DMS114 treated with DMSO at 0.1 percent for 48 hours (cell line): Measurements from ENCODE around the gene SLC35B3.
"Not testable (repeated sequence)": the region's sequence is repeated elsewhere in the genome, so short reads cannot be mapped to it uniquely, and the experiment has no call there.

ENCODE experiments used
- DNase-seq: peaks from one replicate; lab custom pipeline; 2025; ENCODE audit not compliant: unreplicated experiment; lab: John Stamatoyannopoulos, UW

The SLC35B3 gene

GRCh38 chr6:8415280-8415679, 20.1 kb downstream of the SLC35B3 start:
- no peak for DNase-seq

- DNase-seq, result no peak
Measured at GRCh38 chr6:8414844-8415243, 20.5 kb downstream of the SLC35B3 start.

DNA sequence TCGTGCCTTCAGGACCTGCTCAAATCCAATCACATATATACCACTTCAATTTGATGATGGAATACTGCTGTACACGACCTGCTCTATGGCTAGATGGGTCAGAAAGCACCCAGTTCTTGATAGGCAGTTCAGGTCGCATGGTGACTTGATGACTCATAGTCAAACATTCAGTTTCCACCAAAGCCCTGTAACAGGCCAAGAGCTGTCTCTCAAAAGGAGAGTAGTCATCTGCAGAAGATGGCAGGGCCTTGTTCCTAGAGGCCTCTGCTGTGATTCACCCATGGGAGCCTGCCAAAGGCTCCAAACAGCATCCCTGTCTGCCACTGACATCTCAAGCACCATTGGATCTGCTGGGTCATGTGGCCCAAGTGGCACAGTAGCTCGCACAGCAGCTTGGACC, 29.4 kb downstream of the SLC35B3 start:
- not testable (repeated sequence) for DNase-seq

DNA sequence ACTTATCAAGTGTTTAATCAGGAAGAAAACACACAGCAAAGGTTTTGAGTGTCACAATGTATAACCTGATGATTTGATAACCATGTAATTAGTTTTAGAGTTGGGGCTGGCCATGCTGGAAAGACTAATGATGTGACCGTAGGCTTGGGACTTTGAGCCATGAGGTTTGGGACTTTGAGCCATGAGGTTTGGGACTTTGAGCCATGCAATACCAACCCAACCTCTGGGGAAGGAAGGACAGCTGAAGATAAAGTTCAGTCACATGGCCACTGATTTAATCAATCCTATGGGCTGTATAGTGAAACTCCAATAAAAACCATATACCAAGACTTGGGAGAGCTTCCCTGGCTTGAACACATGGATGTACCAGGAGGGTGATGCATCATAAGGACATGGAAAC, 32.8 kb downstream of the SLC35B3 start:
- no peak for DNase-seq

GRCh38 chr6:8400663-8401062, 34.7 kb downstream of the SLC35B3 start:
- no peak for DNase-seq

- DNase-seq, result no peak
Measured at GRCh38 chr6:8392569-8392968, 42.8 kb downstream of the SLC35B3 start.

GRCh38 chr6:8391934-8392333, 43.4 kb downstream of the SLC35B3 start:
- DNase-seq, result no peak

DNA sequence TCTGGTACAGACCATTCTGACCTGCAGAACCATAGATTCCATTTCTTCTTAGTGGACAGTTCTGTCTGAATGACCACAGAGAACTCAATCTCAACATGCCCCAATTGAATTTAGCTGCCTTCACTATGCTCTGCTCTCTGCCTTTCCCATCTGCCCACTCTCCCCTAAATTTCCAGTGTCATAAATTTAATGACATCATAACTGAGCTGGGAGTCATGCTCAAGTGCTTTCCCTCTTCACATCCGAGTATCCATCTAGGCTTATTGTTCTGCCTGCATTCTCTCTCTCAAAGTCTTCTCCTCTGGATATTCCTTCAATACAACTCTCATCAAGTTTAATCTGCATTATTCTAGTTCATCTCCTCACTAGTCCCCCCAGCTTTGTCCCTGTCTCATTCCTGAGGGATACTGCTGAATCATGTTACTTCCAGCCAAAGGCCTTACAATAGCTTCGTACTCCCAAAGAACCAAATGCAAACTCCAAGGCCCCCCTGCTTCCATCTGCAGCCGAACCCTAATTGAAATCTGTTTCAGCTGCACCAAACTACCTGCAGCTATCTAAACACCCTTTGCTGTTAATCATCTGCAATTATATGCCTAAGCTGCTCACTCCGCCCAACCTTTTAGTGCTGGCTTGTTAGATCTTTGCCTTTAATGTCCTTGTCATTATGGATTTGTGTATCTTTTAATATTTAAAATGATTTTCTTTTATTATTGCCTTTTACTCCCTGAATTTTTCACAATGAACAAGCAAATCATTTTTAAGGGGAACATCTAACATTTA, 46.1 kb downstream of the SLC35B3 start:
- no peak for DNase-seq

DNA sequence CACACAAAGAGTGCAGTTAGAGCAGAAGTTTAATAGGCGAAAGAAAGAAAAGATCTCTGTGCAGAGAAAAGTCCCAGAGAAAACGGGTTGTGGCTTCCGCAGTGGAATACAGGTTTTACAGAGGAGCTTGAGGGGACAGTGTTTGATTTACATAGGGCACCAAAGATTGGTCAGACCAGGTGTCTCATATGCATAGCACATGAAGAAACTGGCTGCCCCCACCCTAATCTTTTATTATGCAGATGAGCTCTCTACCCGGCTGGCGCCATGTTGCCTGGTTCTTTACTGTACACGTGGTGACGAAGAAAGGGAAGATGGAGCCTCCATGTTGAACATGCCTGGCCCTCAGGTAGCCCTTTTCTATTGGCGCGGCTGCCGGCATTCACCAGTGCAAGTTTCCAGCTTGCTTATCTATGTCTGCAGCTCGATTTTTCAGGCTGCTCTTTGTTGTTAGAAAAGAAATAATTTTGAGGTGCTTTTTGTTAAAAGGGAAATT, 47.4 kb downstream of the SLC35B3 start:
- DNase-seq, result no peak

- DNase-seq, result no peak
Measured at GRCh38 chr6:8383584-8383983, 51.8 kb downstream of the SLC35B3 start.

- no peak for DNase-seq
Measured at GRCh38 chr6:8382434-8382833, 52.9 kb downstream of the SLC35B3 start.

DNA sequence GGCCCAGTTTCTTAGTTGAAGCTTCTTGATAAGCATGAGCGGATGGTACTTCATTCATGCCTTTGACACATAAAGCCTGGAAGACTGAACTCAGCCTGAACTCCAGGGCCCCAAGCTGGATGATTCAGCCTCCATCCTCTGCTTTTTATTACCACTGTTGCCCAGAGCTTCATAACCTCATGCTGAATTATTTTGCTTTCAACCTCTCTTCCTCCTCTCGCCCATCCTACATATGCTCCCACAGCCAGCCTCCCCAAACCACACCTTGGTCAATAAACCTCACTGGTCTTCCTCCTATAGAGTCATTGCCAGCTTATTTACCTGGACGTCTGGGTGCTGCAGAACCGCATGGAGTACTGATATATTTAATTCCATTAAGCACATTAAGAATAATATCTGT, 59.4 kb downstream of the SLC35B3 start:
- DNase-seq, result no peak
